GM23248 (cell line): Measurements from ENCODE around the gene GABRG3. TPM values are rescaled to one million over a fixed set of nuclear protein-coding genes. Genes with fewer than 3 reads are reported as not detected.
"Not testable (repeated sequence)": the region's sequence is repeated elsewhere in the genome, so short reads cannot be mapped to it uniquely, and the experiment has no call there.

Source experiments
- DNase-seq: peaks from one replicate; pipeline ENCODE4 v3.0.0-alpha.2; 2015
- H2AFZ ChIP-seq: fragments of 200-600 bp; sonication (generic); 2 replicates; pipeline ENCODE4 v1.6.1; 2016; ENCODE audit warnings: antibody characterized with exemption
- H3F3A ChIP-seq: fragments of 200-600 bp; sonication (generic); 2 replicates; pipeline ENCODE4 v1.6.1; 2016; ENCODE audit warnings: mild to moderate bottlenecking, antibody characterized with exemption, mixed run types; ENCODE audit not compliant: insufficient read depth
- H3K27ac ChIP-seq: fragments of 200-600 bp; sonication (generic); 2 replicates; pipeline ENCODE4 v1.5.1; 2016; ENCODE audit warnings: mild to moderate bottlenecking
- H3K27me3 ChIP-seq: fragments of 200-600 bp; sonication (generic); replicated peaks from 2 replicates; pipeline ENCODE4 v1.6.1; 2016; ENCODE audit warnings: mild to moderate bottlenecking; ENCODE audit not compliant: insufficient read depth
- H3K36me3 ChIP-seq: fragments of 200-600 bp; sonication (generic); 2 replicates; pipeline ENCODE4 v1.6.1; 2016; ENCODE audit warnings: low read depth, mild to moderate bottlenecking
- H3K4me1 ChIP-seq: fragments of 200-600 bp; sonication (generic); 2 replicates; pipeline ENCODE4 v1.6.1; 2016; ENCODE audit warnings: mild to moderate bottlenecking; ENCODE audit not compliant: insufficient read depth
- H3K4me2 ChIP-seq: fragments of 200-600 bp; sonication (generic); one replicate; pipeline ENCODE4 v1.6.1; 2016; ENCODE audit warnings: mild to moderate bottlenecking; ENCODE audit not compliant: unreplicated experiment
- H3K4me3 ChIP-seq: fragments of 200-600 bp; sonication (generic); 2 replicates; pipeline ENCODE4 v1.5.1; 2016; ENCODE audit warnings: mild to moderate bottlenecking
- H3K79me2 ChIP-seq: fragments of 200-600 bp; sonication (generic); 2 replicates; pipeline ENCODE4 v1.6.1; 2016; ENCODE audit warnings: mild to moderate bottlenecking; ENCODE audit not compliant: insufficient read depth
- H3K9ac ChIP-seq: fragments of 200-600 bp; sonication (generic); 2 replicates; pipeline ENCODE4 v1.6.1; 2016; ENCODE audit warnings: mild to moderate bottlenecking
- H3K9me2 ChIP-seq: fragments of 200-600 bp; sonication (generic); 2 replicates; pipeline ENCODE4 v1.6.1; 2016; ENCODE audit warnings: mixed run types, mild to moderate bottlenecking, moderate library complexity; ENCODE audit not compliant: insufficient read depth
- H3K9me3 ChIP-seq: fragments of 200-600 bp; sonication (generic); one replicate; pipeline ENCODE4 v1.6.1; 2017; ENCODE audit warnings: low read depth
- H4K20me1 ChIP-seq: fragments of 200-600 bp; sonication (generic); 2 replicates; pipeline ENCODE4 v1.6.0; 2016; ENCODE audit not compliant: insufficient read depth
- EZH2 ChIP-seq: fragments of 200-600 bp; sonication (generic); IDR thresholded peaks from 2 replicates; pipeline ENCODE4 v1.6.1; 2018; ENCODE audit warnings: antibody characterized with exemption, mild to moderate bottlenecking; ENCODE audit not compliant: insufficient read depth, poor library complexity, severe bottlenecking
- EZH2phosphoT487 ChIP-seq: fragments of 200-600 bp; sonication (generic); IDR thresholded peaks from 2 replicates; pipeline ENCODE4 v1.6.1; 2018; ENCODE audit warnings: antibody characterized with exemption, moderate library complexity, mild to moderate bottlenecking, low read depth; ENCODE audit not compliant: insufficient read depth
- WGBS, 2 experiments: methylation state at CpG; one replicate each; pipeline ENCODE4 v1.1.6; 2015 to 2017; ENCODE audit warnings: low lambda C conversion rate in 2 of 2, low coverage in 1 of 2; ENCODE audit errors: missing lambda C conversion rate in 2 of 2; 5-methylcytosine and 5-hydroxymethylcytosine counted together
- in situ Hi-C: fragments of 300-500 bp; cut with MboI; formaldehyde crosslinking; loops from 2 replicates; pipeline ENCODE4 v1.15.0; 2020
- polyA plus RNA-seq: library from polyadenylated mRNA; unstranded; fragments of >200 nt; fragmentation: Nextera tagmentation; extraction: Ambion mirVana; gene quantifications from 2 replicates; pipeline ENCODE4 v1.2.1, GENCODE V29; 2016
- total RNA-seq: library from RNA; depleted of rRNA; stranded (reverse); fragments of >200 nt; shearing (Covaris generic); gene quantifications from 2 replicates; pipeline ENCODE4 v1.2.3, GENCODE V29; 2014

Gene GABRG3
- total and polyA plus RNA-seq, 2 experiments from 2014 or later = not detected

DNA sequence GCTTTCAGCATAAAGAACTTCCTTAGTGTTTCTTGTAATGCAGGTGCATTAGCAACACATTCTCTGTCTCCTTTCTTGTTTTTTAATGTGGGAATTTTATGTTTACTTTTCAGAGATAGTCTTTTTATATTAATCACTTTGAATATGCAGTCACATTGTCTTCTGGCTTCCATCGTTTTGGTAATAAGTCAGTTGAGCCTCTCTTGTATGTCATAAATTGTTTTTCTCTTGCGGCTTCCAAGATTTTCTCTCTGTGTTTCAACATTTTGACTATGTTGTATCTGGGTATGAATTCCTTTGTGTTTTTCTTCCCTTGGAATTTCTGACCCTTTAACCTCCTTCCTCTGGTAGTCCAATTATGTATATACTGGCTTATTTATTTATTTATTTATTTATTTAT is 25.3 kb downstream of the GABRG3 start:
- no peaks in the 10 kb centered on the region for H3K9me2 ChIP-seq
- H3K4me3 ChIP-seq = no peak overlapping the region
- H3K27ac ChIP-seq = no peak overlapping the region
- in situ Hi-C loops = no loop called here
- TF ChIP-seq EZH2phosphoT487 = no peak
- TF ChIP-seq EZH2 = no peak
- H3K9me3 ChIP-seq = no peaks in the 10 kb centered on the region
- H3K4me2 ChIP-seq = no peak overlapping the region
- 51 to 65% methylated on average over 2 of the region's 2 CpGs for WGBS, 2 experiments
- H2AFZ ChIP-seq = no peak overlapping the region
- no peaks in the 10 kb centered on the region for H3K27me3 ChIP-seq
- no peaks in the 10 kb centered on the region for H3K79me2 ChIP-seq
- H3K36me3 ChIP-seq = no peaks in the 10 kb centered on the region
- no peak overlapping the region for H3K9ac ChIP-seq
- no peaks in the 10 kb centered on the region for H3K4me1 ChIP-seq
- no peaks in the 10 kb centered on the region for H4K20me1 ChIP-seq
- H3F3A ChIP-seq = no peaks in the 10 kb centered on the region
- peak; percentile 2 for DNase-seq

DNA sequence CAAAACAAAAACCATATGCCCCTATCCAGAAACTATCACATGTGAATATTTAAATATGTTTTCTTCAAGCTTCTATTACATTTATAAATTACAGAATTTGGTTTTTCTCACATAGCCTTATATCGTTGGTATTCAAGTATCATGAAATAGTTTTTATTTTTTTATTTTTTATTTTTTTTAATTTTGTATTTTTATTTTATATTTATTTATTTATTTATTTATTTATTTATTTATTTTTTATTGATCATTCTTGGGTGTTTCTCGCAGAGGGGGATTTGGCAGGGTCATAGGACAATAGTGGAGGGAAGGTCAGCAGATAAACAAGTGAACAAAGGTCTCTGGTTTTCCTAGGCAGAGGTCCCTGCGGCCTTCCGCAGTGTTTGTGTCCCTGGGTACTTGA is 32.0 kb downstream of the GABRG3 start:
- WGBS, 2 experiments = 47 to 55% methylated on average over 2 to 3 of the region's 4 CpGs

DNA sequence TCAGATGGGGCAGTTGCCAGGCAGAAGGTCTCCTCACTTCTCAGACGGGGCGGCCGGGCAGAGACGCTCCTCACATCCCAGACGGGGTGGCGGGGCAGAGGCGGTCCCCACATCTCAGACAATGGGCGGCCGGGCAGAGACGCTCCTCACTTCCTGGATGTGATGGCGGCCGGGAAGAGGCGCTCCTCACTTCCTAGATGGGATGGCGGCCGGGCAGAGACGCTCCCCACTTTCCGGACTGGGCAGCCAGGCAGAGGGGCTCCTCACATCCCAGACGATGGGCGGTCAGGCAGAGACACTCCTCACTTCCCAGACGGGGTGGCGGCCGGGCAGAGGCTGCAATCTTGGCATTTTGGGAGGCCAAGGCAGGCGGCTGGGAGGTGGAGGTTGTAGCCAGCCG is 33.2 kb downstream of the GABRG3 start:
- 74 to 77% methylated on average over 13 to 21 of the region's 24 CpGs for WGBS, 2 experiments
- H3K27ac ChIP-seq, in situ Hi-C loops, H4K20me1 ChIP-seq, H3K4me2 ChIP-seq, H3K9me2 ChIP-seq, DNase-seq, H3K9me3 ChIP-seq, H3K27me3 ChIP-seq, H3K4me1 ChIP-seq, H3K79me2 ChIP-seq, H3K36me3 ChIP-seq, H2AFZ ChIP-seq, H3K9ac ChIP-seq, H3K4me3 ChIP-seq, H3F3A ChIP-seq: not testable (repeated sequence)

More for the DNA sequence above, 32.0 kb downstream of the GABRG3 start:
- H3K4me2 ChIP-seq, H3K4me3 ChIP-seq, H3K9ac ChIP-seq, H3K27me3 ChIP-seq, DNase-seq, H3K36me3 ChIP-seq, H3F3A ChIP-seq, H3K79me2 ChIP-seq, H4K20me1 ChIP-seq, H3K4me1 ChIP-seq, H3K9me3 ChIP-seq, H2AFZ ChIP-seq, H3K9me2 ChIP-seq, H3K27ac ChIP-seq, in situ Hi-C loops: not testable (repeated sequence)

- DNase-seq = peak; percentile 70
- Histone ChIP-seq H3K4me3 (no peak overlapping the region), H3K79me2 (no peaks in the 10 kb centered on the region), H2AFZ (no peak overlapping the region), H3K27ac (no peak overlapping the region), H3K4me1 (no peaks in the 10 kb centered on the region), H3K4me2 (no peak overlapping the region), H3F3A (no peaks in the 10 kb centered on the region), H3K9me3 (no peaks in the 10 kb centered on the region), H4K20me1 (no peaks in the 10 kb centered on the region), H3K9ac (no peak overlapping the region), H3K9me2 (no peaks in the 10 kb centered on the region), H3K27me3 (peaks cover 6% of the 10 kb centered on the region; the same call in 1 of the 2 replicates), H3K36me3 (no peaks in the 10 kb centered on the region)
- in situ Hi-C loops = loop anchor here (10.0 kb wide), 1 partner anchor 122 kb away; no protein-coding TSS in a partner anchor
- 23 to 25% methylated on average over 10 of the region's 10 CpGs for WGBS, 2 experiments
- TF ChIP-seq EZH2phosphoT487 (no peak), EZH2 (no peak)
These were observed 46.3 kb downstream of the GABRG3 start for GRCh38 chr15:27017168-27017809.

DNA sequence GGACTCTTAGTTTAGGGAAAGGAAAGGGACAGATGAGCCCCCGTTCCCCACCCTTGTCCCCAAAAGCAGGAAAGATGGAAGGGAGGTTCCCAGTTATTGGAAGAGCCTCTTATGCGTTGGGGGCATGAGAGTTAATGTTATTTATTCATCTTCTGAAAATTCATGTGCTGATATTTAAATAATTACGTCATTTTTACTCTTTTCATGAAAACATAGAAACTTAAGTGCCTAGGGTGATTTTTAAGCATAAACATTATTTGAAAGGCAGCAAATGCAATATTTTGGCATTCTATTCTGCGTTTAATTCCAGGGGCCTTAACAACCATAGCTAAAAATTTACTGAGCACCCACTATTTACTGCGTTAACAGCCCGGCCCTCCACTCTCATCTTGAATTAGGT is 48.7 kb downstream of the GABRG3 start:
- in situ Hi-C loops = loop anchor here (10.0 kb wide), 1 partner anchor 125 kb away; no protein-coding TSS in a partner anchor

More for the DNA sequence above, 48.7 kb downstream of the GABRG3 start:
- no peaks in the 10 kb centered on the region for H3K4me1 ChIP-seq
- H3F3A ChIP-seq = no peaks in the 10 kb centered on the region
- DNase-seq = no peak
- H3K4me3 ChIP-seq = no peak overlapping the region
- H3K36me3 ChIP-seq = no peaks in the 10 kb centered on the region
- no peak overlapping the region for H3K27ac ChIP-seq
- no peaks in the 10 kb centered on the region for H3K79me2 ChIP-seq
- H3K9ac ChIP-seq = no peak overlapping the region
- TF ChIP-seq EZH2 (no peak), EZH2phosphoT487 (no peak)
- H2AFZ ChIP-seq = no peak overlapping the region
- H3K9me3 ChIP-seq = no peaks in the 10 kb centered on the region
- WGBS, 2 experiments = 35 to 38% methylated on average over 6 of the region's 6 CpGs
- no peaks in the 10 kb centered on the region for H4K20me1 ChIP-seq
- H3K9me2 ChIP-seq = no peaks in the 10 kb centered on the region
- peaks cover 6% of the 10 kb centered on the region; the same call in 1 of the 2 replicates for H3K27me3 ChIP-seq
- no peak overlapping the region for H3K4me2 ChIP-seq
